HUES6 (cell line): ENCODE results near the gene ZBTB11.

Source experiments
- H3K27ac ChIP-seq: 2 replicates; pipeline ENCODE4 v1.7.0; 2013; ENCODE audit warnings: low read depth, mild to moderate bottlenecking, low read length, inconsistent platforms
- H3K27me3 ChIP-seq: 2 replicates; pipeline ENCODE4 v1.6.1; 2013; ENCODE audit warnings: low read length; ENCODE audit not compliant: control insufficient read depth, insufficient read depth
- H3K36me3 ChIP-seq: 2 replicates; pipeline ENCODE4 v1.6.1; 2013; ENCODE audit warnings: low read length; ENCODE audit not compliant: control insufficient read depth, insufficient read depth
- H3K4me1 ChIP-seq: 2 replicates; pipeline ENCODE4 v1.6.1; 2013; ENCODE audit warnings: low read length; ENCODE audit not compliant: control insufficient read depth, insufficient read depth
- H3K4me3 ChIP-seq: 2 replicates; pipeline ENCODE4 v1.5.1; 2013; ENCODE audit warnings: low read depth, low read length
- H3K9ac ChIP-seq: one replicate; pipeline ENCODE4 v1.6.1; 2013; ENCODE audit warnings: mild to moderate bottlenecking, low read length
- H3K9me3 ChIP-seq: 2 replicates; pipeline ENCODE4 v1.6.1; 2013; ENCODE audit warnings: low read depth, low read length; ENCODE audit not compliant: control insufficient read depth, insufficient read depth

ZBTB11 gene

GRCh38 chr3:101671014-101671413, 5.9 kb downstream of the ZBTB11 start:
- Histone ChIP-seq H3K4me3 (no peak overlapping the region), H3K36me3 (peaks cover 43% of the 10 kb centered on the region), H3K4me1 (no peaks in the 10 kb centered on the region; the same call in 1 of the 2 replicates), H3K27me3 (no peaks in the 10 kb centered on the region), H3K27ac (no peak overlapping the region), H3K9me3 (no peaks in the 10 kb centered on the region), H3K9ac (no peak overlapping the region)

DNA sequence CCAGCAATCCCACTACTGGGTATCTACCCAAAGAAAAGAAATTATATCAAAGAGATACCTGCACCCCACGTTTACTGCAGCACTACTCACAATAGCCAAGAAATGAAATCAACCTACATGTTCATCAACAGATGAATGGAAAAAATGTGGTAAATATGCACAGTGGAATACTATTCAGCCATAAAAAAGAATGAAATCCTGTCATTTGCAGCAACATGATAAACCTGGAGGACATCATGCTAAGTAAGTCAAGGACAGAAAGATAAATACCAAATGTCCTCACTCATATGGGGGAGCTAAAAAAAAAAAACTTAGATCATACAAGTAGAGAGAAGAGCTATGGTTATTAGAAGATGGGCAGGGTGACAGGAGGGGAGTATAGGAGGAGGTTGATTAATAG, 9.1 kb downstream of the ZBTB11 start:
- Histone ChIP-seq H3K27ac (no peak overlapping the region), H3K27me3 (no peaks in the 10 kb centered on the region), H3K4me3 (no peak overlapping the region), H3K36me3 (peaks cover 75% of the 10 kb centered on the region), H3K4me1 (no peaks in the 10 kb centered on the region), H3K9ac (no peak overlapping the region), H3K9me3 (no peaks in the 10 kb centered on the region)

GRCh38 chr3:101667331-101667730, 9.6 kb downstream of the ZBTB11 start:
- H3K27me3 ChIP-seq: no peaks in the 10 kb centered on the region
- H3K4me1 ChIP-seq: no peaks in the 10 kb centered on the region
- no peaks in the 10 kb centered on the region for H3K9me3 ChIP-seq
- peaks cover 77% of the 10 kb centered on the region for H3K36me3 ChIP-seq
- no peak overlapping the region for H3K27ac ChIP-seq
- no peak overlapping the region for H3K9ac ChIP-seq
- H3K4me3 ChIP-seq: no peak overlapping the region

DNA sequence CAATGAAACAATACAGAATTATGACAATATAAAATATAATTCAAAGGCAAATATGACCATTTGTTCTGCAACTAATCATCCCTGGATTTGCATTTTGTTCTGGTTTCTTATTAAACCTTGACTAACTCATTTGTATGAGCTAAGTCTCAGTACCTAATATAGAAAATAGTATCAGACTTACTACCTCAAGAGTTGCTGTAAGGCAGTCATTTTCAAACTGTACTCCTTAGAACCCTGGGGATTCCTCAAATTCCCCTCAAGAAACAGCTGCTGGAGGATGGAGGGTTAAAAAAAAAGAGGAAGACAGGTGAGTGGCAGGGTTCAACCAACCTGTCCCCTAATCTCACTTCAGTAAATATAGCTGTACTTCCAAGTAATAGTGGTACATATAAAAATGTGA, 11.1 kb downstream of the ZBTB11 start:
- H3K9ac ChIP-seq: no peak overlapping the region
- H3K27ac ChIP-seq: no peak overlapping the region
- no peaks in the 10 kb centered on the region for H3K4me1 ChIP-seq
- peaks cover 80% of the 10 kb centered on the region for H3K36me3 ChIP-seq
- H3K27me3 ChIP-seq: no peaks in the 10 kb centered on the region
- H3K4me3 ChIP-seq: no peak overlapping the region
- H3K9me3 ChIP-seq: no peaks in the 10 kb centered on the region

- Histone ChIP-seq H3K9ac (no peak overlapping the region), H3K36me3 (peaks cover 80% of the 10 kb centered on the region), H3K4me1 (no peaks in the 10 kb centered on the region), H3K27ac (no peak overlapping the region), H3K9me3 (no peaks in the 10 kb centered on the region), H3K27me3 (no peaks in the 10 kb centered on the region), H3K4me3 (no peak overlapping the region)
These were observed 11.6 kb downstream of the ZBTB11 start for GRCh38 chr3:101665357-101665756.

- no peaks in the 10 kb centered on the region for H3K4me1 ChIP-seq
- no peaks in the 10 kb centered on the region for H3K27me3 ChIP-seq
- H3K9me3 ChIP-seq: no peaks in the 10 kb centered on the region
- H3K4me3 ChIP-seq: no peak overlapping the region
- no peak overlapping the region for H3K27ac ChIP-seq
- H3K36me3 ChIP-seq: peaks cover 77% of the 10 kb centered on the region
- H3K9ac ChIP-seq: no peak overlapping the region
These were observed 16.2 kb downstream of the ZBTB11 start for GRCh38 chr3:101660714-101661113.

DNA sequence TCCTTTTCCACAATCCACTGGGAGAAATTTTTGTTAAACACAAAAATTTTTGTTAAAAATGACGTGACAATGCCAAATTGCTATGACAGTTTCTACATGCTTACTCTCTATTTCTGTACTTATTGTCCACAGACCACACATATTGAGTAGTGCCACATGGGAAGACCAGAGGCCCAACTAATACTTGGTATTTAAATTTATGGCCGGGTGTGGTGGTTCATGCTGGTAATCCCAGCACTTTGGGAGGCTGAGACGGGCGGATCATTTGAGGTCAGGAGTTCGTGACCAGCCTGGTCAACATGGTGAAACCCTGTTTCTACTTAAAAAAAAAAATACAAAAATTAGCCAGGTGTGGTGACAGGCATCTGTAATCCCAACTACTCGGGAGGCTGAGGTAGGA, 20.3 kb downstream of the ZBTB11 start:
- peaks cover 80% of the 10 kb centered on the region for H3K36me3 ChIP-seq
- no peak overlapping the region for H3K27ac ChIP-seq
- H3K9me3 ChIP-seq: no peaks in the 10 kb centered on the region

DNA sequence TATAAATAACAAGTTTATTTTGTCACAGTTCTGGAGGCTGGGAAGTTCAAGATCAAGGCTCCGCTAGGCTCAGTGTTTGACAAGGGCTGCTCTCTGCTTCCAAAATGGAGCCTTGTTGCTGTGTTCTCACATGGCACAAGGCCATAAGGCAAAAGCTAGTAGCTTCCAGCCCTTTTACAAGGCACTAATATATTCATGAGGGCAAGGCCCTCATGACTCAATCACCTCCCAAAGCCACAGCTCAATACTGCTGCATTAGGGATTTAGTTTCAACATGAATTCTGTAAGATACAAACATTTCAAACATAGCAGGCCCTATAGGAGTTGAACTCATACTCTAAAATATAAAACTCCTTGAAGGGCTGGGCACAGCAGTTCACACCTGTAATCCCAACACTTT, 30.2 kb downstream of the ZBTB11 start:
- H3K9ac ChIP-seq: no peak overlapping the region
- peaks cover 20% of the 10 kb centered on the region for H3K4me1 ChIP-seq
- no peak overlapping the region for H3K27ac ChIP-seq
- H3K9me3 ChIP-seq: no peaks in the 10 kb centered on the region
- H3K27me3 ChIP-seq: no peaks in the 10 kb centered on the region
- H3K36me3 ChIP-seq: peaks cover 40% of the 10 kb centered on the region
- no peak overlapping the region for H3K4me3 ChIP-seq

More for the DNA sequence above, 20.3 kb downstream of the ZBTB11 start:
- no peaks in the 10 kb centered on the region for H3K27me3 ChIP-seq
- no peak overlapping the region for H3K4me3 ChIP-seq
- no peak overlapping the region for H3K9ac ChIP-seq
- no peaks in the 10 kb centered on the region for H3K4me1 ChIP-seq

- no peak overlapping the region for H3K27ac ChIP-seq
- H3K36me3 ChIP-seq: peaks cover 15% of the 10 kb centered on the region
- H3K4me3 ChIP-seq: no peak overlapping the region
- no peak overlapping the region for H3K9ac ChIP-seq
- H3K4me1 ChIP-seq: peaks cover 27% of the 10 kb centered on the region
- H3K27me3 ChIP-seq: no peaks in the 10 kb centered on the region
- no peaks in the 10 kb centered on the region for H3K9me3 ChIP-seq
These were observed 32.9 kb downstream of the ZBTB11 start for GRCh38 chr3:101643861-101644613.

GRCh38 chr3:101643009-101643844, 33.7 kb downstream of the ZBTB11 start:
- Histone ChIP-seq H3K27me3 (no peaks in the 10 kb centered on the region), H3K4me3 (no peak overlapping the region), H3K36me3 (0 out of 2 replicates have a peak, but pooled peaks cover 7% of the 10 kb centered on the region), H3K9ac (peak overlapping the region; percentile 32), H3K27ac (peak overlapping the region; percentile 51; the same call in 1 of the 2 replicates), H3K9me3 (no peaks in the 10 kb centered on the region), H3K4me1 (peaks cover 34% of the 10 kb centered on the region)

DNA sequence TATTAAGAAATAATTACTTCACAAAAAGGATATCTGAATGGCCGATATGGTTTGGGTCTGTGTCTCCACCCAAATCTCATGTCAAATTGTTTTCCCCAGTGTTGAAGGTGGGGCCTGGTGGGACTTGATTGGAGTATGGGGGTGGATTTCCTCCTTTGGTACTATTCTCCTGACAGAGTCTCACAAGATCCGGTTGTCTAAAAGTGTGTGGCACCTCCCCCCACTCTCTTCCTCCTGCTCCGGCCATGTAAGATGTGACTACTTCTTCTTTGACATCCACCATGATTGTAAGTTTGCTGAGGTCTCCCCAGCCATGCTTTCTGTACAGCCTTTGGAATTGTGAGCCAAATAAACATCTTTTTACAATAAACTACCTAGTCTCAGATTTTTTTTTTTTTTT, 34.5 kb downstream of the ZBTB11 start:
- Histone ChIP-seq H3K27me3 (no peaks in the 10 kb centered on the region), H3K27ac (peak overlapping the region; percentile 51; the same call in 1 of the 2 replicates), H3K4me1 (peaks cover 41% of the 10 kb centered on the region), H3K4me3 (no peak overlapping the region), H3K9me3 (no peaks in the 10 kb centered on the region), H3K36me3 (no peaks in the 10 kb centered on the region), H3K9ac (peak overlapping the region; percentile 0)
